Mammary epithelial cell (primary cell): ENCODE measurements around the gene LINGO1.

Source experiments
- EZH2 ChIP-seq: IDR thresholded peaks from 2 replicates; pipeline ENCODE4 v1.6.1; 2012; ENCODE audit warnings: low read length, inconsistent platforms, borderline replicate concordance
- TF ChIP-seq, protein P1 (sequence below), 2 donors: IDR thresholded peaks in 1 of 2; conservative IDR thresholded peaks in 1 of 2; 2 replicates each; pipeline ENCODE4 v1.5.1; 2011 to 2012; ENCODE audit warnings: inconsistent platforms in 2 of 2, low read length in 2 of 2, mild to moderate bottlenecking in 2 of 2, control low read depth in 1 of 2, low read depth in 1 of 2; ENCODE audit not compliant: insufficient read depth in 1 of 2; ENCODE audit errors: extremely low read depth in 1 of 2

DNA sequence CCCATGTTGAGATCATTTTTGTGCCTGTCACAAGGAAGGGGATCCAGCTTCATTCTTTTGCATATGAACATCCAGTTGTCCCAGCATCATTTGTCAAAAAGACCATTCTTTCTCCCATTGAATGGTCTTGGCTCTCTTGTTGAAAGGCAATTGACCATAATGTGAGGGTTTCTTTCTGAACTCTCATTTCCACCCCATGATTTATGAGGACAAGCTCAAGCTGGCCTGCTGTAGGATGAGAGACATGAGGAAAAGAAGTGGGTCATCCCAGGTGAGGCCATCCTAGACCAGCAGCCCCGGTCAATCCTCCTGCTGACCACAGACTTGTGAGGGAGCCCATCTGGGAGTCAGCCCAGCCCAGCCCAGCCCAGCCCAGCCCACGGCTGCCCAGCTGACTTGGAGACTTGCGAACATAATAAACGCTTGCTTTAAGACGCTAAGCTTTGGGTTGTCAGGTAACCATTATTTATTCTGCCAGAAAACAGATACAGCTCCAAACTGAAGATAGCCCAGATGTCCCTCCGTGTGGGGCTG is 69.0 kb downstream of the LINGO1 start:
- TF ChIP-seq, protein P1, sequence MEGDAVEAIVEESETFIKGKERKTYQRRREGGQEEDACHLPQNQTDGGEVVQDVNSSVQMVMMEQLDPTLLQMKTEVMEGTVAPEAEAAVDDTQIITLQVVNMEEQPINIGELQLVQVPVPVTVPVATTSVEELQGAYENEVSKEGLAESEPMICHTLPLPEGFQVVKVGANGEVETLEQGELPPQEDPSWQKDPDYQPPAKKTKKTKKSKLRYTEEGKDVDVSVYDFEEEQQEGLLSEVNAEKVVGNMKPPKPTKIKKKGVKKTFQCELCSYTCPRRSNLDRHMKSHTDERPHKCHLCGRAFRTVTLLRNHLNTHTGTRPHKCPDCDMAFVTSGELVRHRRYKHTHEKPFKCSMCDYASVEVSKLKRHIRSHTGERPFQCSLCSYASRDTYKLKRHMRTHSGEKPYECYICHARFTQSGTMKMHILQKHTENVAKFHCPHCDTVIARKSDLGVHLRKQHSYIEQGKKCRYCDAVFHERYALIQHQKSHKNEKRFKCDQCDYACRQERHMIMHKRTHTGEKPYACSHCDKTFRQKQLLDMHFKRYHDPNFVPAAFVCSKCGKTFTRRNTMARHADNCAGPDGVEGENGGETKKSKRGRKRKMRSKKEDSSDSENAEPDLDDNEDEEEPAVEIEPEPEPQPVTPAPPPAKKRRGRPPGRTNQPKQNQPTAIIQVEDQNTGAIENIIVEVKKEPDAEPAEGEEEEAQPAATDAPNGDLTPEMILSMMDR (conservative IDR thresholded peaks at IDR 0.05 in 1 of 2, IDR thresholded peaks at IDR 0.05 in 1 of 2; ENCODE audit: extremely low read depth in 1 of 2, insufficient read depth in 1 of 2, low read depth in 1 of 2, low read length in 2 of 2), result no peak
- TF ChIP-seq EZH2, result no peak
